SIG-M5 treated with dmso at 0.1 percent for 504 hours (cell line): ENCODE measurements around the gene WWTR1.

ENCODE experiments used
- DNase-seq: peaks from one replicate; lab custom pipeline; 2025; ENCODE audit not compliant: unreplicated experiment; lab: John Stamatoyannopoulos, UW

The WWTR1 gene

DNA sequence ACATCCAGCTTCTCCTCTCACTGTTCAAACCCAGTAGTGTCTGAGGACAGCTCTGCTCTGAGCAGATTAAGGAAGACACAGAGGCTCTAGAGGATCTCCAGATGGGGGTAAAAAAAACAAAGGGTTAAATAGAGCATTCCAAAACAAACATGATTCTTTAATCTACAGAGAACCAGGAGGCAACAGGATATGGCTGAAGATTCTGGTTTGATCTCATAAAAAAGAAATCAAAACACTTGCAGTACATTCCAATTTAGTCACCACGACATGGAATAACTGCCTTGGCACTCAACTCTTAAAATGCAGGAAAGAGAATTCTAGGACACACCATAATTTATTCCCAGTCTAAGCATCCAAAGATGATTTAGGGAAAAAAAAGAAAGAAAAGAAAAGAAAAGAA, 151.3 kb downstream of the WWTR1 start:
- DNase-seq, result no peak

DNA sequence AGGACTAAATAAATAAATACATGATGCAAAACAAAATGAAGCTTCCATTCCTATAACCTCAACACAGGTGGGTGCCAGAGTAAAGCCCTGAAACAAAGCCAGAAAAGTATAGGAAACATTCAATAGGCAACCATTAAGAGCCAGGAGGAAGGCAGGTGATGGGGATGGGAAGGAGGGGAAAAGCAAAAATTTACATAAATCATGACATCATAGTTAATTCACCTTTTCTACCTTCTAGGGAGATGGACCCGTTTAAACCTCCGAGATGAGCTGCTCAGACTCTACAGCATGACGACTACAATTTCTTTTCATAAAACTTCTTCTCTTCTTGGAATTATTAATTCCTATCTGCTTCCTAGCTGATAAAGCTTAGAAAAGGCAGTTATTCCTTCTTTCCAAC, 155.4 kb downstream of the WWTR1 start:
- no peak for DNase-seq

DNA sequence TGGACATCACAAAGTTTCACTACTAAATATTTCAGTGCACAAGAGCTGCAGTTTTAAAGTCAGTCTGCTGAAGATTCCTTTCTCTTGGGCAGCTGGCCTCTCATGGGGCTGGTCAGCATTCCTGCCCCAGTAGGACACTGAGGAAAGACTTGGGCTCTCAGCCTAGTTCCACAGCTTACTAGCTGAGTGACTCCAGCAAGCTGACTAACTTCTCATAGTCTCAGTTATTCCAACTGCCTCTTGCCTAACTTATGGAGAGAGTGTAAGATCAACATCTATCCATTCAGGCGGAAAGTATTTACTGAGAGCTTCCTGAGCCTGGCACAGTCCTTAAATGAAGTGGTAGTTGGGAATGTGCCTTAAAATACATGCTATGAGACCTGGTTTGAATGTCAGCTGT, 156.3 kb downstream of the WWTR1 start:
- DNase-seq, result no peak

DNA sequence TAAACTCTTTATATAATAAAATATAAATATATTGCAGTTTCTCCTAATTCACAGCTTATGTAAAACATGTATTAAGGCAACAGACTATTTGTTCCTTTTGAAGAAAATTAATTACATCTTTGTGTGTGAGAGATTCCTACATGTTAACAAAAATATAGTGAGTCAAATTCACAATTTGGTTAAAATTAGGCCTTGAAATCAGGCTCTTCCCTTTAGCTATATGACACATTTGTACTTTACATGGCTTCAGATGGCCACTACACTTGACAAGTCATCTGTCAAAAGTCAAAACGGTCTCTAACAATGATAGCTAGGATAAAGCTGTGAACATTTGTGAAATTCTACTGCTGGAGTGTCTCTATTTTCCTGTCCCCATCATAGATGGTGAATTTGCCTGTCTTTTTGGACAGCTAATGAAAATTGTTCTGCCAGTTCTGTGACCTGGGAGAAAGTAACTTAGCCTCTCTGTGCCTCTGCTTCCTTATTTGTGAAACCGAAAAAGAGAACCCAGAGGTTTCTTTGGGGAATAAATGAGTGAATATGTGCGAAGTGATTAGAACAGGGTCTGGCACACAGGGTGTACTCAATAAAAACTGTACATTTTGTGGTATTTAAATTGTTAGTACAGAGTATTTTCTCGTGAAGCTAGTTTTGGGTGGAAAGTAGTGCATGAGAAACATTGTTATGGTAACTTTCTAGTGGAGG, 159.7 kb downstream of the WWTR1 start:
- no peak for DNase-seq

DNA sequence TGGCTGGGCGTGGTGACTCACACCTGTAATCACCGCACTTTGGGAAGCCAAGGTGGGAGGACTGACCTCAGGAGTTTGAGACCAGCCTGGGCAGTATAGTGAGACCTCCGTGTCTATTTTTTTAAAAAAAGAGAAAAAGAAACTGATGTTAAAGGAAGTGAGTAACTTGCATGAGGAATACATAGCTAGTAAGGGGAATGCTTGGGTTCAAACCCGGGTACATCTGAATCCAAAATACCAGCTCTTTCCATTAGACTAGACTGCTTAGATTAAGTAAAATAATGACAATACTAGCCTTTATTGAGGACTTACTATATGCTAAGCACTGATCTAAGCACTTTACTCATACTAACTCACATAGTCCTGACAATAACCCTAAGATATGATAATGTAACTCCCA, 160.9 kb downstream of the WWTR1 start:
- no peak for DNase-seq

DNA sequence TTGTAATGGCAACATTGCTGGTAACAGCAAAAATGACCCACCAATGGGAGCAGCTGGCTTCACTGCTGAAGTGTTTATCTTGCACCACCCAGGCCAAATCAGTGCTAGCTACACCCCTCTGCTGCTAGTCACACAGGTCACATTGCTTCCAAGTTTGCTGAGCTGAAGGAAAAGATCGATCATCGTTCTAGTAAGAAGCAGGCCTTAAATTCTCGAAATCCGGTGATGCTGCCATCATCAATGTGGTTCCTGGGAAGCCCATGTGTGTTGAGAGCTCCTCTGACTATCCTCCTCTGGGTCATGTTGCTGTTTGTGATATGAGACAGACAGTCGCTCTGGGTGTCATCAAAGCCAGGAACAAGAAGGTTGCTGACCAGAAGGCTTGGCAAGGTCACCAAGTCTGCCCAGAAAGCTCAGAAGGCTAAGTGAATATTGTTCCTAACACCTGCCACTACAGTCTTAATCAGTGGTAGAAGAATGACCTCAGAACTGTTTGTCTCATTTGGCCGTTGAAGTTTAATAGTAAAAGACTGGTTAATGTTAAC, 162.2 kb downstream of the WWTR1 start:
- DNase-seq, result no peak

DNA sequence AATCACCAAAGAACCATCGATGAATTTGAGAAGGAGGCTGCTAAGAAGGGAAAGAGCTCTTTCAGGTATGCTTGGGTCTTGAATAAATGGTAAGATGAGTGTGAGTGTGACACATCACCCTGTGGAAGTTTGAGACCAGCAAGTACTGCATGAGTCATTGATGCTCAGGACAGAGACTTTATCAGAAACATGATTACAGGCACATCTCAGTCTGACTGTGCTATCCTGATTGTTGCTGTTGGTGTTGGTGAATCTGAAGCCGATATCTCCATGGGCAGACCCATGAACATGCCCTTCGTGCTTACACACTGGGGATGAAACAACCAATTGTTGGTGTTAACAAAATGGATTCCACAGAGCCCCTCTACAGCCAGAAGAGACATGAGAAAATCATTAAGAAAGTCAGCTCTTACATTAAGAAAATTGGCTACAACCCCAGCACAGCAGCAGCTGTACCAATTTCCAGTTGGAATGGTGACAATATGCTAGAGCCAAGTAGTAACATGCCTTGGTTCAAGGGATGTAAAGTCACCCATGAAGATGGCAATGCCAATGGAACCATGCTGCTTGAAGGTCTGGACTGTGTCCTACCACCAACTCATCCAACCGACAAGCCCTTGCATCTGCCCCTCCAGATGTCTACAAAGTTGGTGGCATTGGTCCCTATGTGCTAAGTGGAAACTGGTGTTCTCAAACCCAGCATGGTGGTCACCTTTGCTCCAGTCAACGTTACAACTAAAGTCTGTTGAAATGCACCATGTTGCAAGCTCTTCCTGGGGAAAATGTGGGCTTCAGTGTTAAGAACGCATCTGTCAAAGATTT, 162.9 kb downstream of the WWTR1 start:
- DNase-seq, result no peak

DNA sequence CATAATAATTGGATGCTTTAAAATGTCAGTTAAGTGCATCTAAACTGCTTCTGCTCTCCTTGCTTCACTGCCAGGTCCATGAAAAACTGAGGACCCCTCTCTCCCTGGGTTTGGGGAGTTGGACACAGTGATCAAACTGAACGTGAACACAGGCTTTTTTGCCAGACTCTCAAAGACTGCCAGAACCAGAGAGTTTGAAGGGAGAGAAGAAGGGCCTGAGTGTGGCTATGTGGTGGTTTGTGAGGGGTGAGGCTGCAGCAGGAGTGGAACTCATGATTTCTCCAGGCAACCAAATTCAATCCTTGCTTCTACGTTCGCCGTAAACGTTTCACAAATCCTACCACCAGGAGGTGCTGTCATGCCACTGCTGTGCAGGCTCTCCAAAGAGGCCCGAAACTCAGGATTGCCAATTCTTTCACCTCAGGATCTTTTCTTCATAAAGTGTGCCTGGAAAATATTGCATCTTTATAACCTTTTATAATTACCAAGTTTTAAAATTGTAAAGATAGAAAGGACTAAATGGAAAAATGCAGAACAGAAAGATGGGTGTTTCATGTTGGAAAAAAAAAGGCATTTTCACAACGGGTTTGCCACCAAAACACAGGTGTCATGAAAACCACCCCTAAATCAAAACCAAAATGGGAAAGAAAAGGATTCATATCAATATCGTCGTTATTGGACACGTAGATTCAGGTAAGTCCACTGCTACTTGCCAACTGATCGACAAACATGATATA, 163.6 kb downstream of the WWTR1 start:
- peak; percentile 56 for DNase-seq

DNA sequence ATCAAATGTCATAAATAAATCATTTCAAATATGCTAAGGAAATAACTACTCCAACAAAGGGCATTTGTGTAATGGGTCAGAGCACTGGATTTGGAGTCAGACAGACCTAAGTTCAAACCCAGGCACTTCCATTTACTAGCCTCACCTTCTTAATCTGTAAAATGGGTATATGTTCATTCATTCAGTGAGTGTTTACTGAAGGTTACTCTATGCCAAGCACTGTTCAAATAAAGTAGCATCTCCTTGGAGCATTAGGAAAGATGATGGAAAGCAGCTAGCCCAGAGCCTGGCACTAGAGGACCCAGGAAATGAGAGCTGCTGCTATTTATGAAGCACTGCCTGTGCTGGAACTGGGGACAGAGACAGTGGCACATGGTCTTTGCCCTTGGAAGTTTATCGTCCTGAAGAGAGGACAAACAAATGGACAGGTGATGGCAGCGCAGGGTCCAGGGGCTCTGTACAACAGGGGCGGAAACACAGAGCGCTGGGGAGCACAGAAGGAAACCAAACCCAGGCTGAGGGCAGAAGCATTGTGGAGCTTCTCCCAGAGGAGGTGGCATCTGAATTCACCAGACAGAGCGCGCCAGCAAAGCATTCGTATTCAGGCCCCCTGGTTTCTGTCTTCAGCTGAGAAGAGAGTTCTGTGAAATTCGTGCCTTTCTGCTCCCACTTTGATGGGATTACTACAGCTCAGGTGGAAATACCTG, 164.4 kb downstream of the WWTR1 start:
- DNase-seq, result no peak

DNA sequence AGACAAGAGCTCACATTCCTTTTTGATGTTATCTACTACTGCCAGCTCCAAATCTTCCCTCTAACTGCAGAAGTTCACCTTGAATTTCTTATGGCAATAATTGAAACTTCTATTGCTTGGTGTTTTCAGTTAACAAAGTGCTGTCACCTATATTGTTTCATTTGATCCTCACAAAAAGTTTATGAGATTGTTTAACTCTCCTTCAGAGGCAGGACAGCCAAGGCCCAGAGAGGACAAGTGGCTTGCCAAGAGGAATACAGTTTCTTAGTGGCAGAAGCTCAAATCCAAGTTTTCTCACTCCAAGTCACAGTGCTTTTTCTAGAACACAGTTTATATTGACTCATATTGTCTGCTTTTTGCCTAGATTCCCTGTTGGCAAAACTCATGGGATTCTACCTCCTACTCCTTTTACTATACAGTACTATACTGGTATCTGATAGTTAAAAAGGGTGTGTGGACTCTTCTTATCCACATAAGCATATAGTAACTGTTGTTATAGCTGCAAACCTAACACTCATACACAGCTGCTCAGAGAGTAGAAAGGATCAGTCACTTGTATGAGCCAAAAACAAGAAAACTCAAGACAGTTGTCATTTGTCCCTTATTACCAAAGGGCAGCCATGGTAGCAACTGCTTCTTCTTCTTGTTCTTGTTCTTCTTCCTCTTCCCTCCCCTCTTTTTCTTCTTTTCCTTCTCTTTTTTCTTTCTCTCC, 167.4 kb downstream of the WWTR1 start:
- no peak for DNase-seq

DNA sequence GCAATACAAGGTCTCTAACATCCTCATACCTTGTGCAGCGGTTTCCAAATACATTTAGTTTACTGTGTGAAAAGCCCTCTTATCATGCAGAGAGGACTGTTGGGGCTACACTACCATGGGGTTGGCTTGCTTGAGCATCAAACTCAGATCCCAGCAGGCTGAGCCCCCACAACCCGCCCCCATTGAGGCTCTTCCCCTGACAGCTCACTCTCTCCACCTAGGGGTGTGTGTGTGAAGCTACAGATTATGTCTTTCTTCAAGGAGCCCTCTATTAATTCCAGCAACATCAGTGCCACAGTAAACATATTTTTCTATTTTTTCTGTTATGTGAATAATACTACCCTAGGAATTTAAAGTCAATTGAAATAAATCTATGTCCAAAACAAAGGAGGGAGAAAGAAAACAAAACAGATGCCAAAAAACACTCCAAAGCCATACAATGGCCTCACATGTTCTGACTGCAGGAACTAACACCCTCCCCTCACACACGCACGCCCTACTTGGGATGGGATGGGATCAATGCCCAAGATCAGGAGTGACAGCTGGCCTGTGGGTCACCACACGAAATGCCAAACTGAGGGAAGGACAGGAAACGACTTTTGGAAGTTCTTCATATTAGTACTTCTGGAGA, 168.7 kb downstream of the WWTR1 start:
- DNase-seq, result peak; percentile 18

DNA sequence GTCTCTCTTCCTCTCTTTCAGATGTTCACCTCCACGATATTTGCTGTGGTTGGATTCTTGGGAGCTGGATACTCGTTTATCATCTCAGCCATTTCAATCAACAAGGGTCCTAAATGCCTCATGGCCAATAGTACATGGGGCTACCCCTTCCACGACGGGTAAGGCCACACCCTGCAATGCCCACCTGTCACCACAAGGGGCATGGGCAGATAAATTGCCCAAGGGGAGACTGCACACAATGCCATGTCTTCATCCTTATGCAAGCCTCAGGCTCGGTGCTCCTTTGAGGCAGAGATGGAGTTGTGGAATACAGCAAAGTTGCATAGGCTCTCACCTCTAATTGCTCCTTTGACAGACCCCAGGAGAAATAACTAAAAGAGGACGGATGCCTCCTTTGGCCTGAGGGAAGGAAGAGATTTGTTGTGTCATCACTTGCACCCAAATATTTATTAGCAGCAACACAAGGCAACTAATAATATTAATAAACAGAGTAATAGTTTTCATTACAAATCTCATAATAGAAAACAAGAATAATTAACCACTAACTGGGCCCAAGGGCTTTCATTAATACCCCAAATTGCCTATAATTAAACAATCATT, 170.1 kb downstream of the WWTR1 start:
- DNase-seq, result peak; percentile 14

DNA sequence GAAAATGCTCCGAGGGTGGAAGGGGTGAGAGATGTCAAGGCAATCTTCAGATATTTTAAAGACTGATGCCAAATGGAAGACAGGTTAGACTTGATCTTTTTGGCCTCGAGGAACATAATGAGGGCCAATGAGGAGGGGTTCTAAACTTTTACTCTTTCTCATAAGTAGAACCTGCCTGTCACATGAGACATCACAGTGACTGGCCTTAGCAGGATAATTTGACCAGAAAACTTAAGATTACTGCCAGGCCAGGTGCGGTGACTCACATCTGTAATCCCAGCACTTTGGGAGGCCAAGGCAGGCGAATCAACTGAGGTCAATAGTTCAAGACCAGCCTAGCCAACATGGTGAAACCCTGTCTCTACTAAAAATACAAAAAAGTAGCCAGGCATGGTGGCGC, 171.1 kb downstream of the WWTR1 start:
- DNase-seq, result no peak

DNA sequence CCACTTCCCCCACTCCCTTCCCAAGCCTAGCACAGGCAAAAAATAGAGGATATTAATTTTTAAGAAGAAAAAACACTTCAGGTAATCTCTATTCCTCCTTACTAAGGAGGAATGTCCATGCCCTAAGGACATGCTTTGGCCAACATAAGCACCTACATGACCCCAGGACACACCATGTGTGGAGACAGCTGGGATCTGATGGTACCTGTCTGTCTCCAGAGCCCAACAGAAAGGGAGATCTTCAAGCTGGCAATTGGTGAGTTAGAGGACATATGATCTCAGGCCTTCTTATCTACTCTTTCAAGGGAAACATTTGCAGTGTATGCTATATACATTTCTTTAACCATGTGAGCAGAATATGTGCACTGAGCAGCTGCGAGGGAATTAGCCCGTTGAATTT, 176.3 kb downstream of the WWTR1 start:
- DNase-seq, result no peak

DNA sequence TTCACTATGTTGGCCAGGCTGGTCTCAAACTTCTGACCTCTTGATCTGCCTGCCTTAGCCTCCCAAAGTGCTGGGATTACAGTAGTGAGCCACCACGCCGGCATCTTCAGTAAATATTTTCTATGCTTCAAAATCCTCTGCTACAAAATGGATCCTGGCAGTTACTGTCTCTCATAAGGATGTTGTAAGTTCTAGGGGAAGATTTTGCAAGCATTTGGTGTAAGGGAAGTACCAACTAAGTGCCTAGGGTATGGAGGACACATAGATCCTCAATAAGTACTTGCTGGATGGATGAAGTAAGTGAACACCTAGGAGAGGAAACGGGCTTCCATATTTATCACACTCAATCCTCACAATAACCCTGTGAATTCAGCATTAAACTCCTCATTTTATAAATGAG, 176.8 kb downstream of the WWTR1 start:
- DNase-seq, result peak; percentile 33

DNA sequence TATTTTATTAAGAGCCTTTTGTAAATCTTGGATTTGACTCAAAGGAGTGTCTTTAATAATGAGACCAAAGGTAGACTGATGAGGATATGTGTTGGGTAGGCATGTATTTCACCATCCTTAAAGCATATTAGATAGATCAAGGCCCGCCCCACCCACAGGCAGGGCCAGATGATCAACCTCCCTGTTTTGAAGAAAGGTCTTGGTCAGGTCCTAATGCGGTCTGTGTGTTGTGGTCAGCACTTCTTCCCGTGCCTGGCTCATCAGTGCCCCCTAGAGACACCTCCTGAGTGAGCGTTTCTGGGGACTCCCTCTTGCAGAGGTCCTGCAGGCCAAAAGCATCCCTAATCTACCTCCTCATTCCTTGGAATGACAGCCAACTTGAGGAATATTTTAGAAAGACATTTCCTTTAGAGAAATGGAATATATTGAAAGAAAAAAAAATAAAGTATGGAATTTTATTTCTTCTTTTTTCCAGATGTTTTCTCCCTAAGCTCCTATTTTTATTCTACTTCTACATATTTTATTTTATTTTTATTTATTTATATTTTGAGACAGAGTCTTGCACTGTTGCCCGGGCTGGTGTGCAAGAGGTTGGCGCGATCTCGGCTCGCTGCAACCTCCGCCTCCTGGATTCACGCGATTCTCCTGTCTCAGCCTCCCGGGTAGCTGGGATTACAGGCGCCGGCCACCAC, 177.4 kb downstream of the WWTR1 start:
- peak; percentile 68 for DNase-seq

DNA sequence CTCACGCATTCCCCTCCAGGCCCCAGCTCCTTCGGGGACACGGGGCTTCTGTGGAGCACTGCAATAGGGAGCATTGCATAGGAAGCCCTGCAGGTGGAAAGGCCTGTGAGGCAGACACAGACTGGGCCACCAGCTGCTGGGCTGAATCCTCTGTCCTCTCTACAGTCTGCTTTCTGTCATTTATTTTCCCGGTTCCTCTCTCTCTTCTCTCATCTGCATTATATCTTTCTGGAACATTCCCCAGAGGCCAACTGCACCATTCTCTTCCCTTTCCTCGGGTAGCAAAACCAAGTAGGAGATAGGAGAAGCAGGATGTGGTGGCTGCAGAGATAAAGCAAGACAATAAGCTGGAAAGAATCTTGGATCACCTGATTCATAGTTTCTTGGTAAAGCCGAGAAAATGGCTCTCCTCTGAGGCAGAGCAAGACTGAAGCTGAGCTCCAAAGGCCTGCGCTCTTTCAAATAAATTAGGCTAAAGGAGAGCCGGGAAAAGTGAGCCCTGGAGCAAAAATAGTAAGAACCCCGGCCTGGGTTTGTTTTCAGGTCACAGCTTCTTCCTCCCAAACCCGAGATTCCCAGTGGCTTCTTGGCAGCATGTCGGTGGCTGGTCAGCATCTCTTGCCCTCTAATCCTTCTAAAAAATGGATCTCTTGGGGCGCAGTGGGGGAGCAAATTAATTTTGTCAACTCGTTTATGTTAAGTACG, 178.1 kb downstream of the WWTR1 start:
- no peak for DNase-seq

DNA sequence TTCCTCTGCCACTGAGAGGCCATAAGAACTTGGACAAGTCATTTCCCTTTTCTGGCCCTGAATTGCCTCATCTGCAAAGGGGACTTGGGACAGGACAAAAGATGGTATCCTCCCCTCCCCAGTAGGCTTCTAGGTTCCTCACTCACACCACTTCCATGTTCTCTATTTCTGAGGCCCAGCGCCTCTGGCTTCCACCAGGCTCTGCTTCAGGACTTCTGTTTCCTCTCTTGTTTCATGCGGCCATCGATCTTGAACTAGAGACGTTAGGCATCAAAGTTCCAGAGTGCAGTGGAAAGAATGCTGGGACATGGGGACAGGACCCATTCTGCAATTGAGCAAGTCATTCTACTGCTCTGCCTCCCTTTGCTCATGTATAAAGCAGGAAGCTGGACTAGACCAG, 181.6 kb downstream of the WWTR1 start:
- DNase-seq, result peak; percentile 20
